GM21447 (cell line): ENCODE measurements around the gene RMDN2.

Source experiments
- ATAC-seq: cut with Tn5 transposase; IDR thresholded peaks from one replicate; pipeline ENCODE4 v1.9.1; 2021; ENCODE audit not compliant: unreplicated experiment

The RMDN2 gene

GRCh38 chr2:37896319-37896718 lies 28.8 kb upstream of the RMDN2 start:
- ATAC-seq: no peak

- ATAC-seq: no peak
These were observed 27.6 kb upstream of the RMDN2 start for GRCh38 chr2:37897511-37897910.

GRCh38 chr2:37898448-37898847 lies 26.6 kb upstream of the RMDN2 start:
- ATAC-seq: no peak

- ATAC-seq: no peak
These were observed 22.1 kb upstream of the RMDN2 start for GRCh38 chr2:37902991-37903390.

GRCh38 chr2:37904425-37904824 lies 20.7 kb upstream of the RMDN2 start:
- ATAC-seq: no peak

GRCh38 chr2:37904993-37905392 lies 20.1 kb upstream of the RMDN2 start:
- no peak for ATAC-seq

GRCh38 chr2:37906131-37906530 lies 19.0 kb upstream of the RMDN2 start:
- ATAC-seq: no peak

- no peak for ATAC-seq
These were observed 17.4 kb upstream of the RMDN2 start for GRCh38 chr2:37907501-37908225.

GRCh38 chr2:37911296-37911873 lies 13.7 kb upstream of the RMDN2 start:
- ATAC-seq: no peak

GRCh38 chr2:37912056-37912455 lies 13.0 kb upstream of the RMDN2 start:
- ATAC-seq: no peak

- ATAC-seq: no peak
These were observed 12.5 kb upstream of the RMDN2 start for GRCh38 chr2:37912616-37913015.

GRCh38 chr2:37914340-37914739 lies 10.7 kb upstream of the RMDN2 start:
- ATAC-seq: no peak

- no peak for ATAC-seq
These were observed 9.3 kb upstream of the RMDN2 start for GRCh38 chr2:37915773-37916172.

GRCh38 chr2:37916512-37917082 lies 8.5 kb upstream of the RMDN2 start:
- ATAC-seq: no peak

- ATAC-seq: no peak
These were observed 7.5 kb upstream of the RMDN2 start for GRCh38 chr2:37917281-37918228.

GRCh38 chr2:37918742-37919186 lies 6.3 kb upstream of the RMDN2 start:
- ATAC-seq: no peak

GRCh38 chr2:37919631-37920032 lies 5.5 kb upstream of the RMDN2 start:
- ATAC-seq: no peak

- ATAC-seq: no peak
These were observed 4.5 kb upstream of the RMDN2 start for GRCh38 chr2:37920570-37920969.

- no peak for ATAC-seq
These were observed 3.3 kb upstream of the RMDN2 start for GRCh38 chr2:37921781-37922180.

- no peak for ATAC-seq
These were observed 1.6 kb upstream of the RMDN2 start for GRCh38 chr2:37923308-37924055.

GRCh38 chr2:37926635-37927034 lies 1.5 kb downstream of the RMDN2 start:
- ATAC-seq: no peak
